Panc1 (cell line): ENCODE data around the gene JPH4. TPM values are rescaled to one million over a fixed set of nuclear protein-coding genes. Genes with fewer than 3 reads are reported as not detected.

ENCODE experiments used
- ATAC-seq: fragments of 200-7000 bp; cut with Tn5 transposase; 2 replicates; pipeline ENCODE4 v1.9.1; 2020; ENCODE audit warnings: mild to moderate bottlenecking, moderate library complexity
- BruUV-seq: library from RNA; stranded (reverse); fragments of 400-500 nt; replicated peaks from 2 replicates; lab custom pipeline; 2021; lab: Mats Ljungman, UMichigan
- CTCF ChIA-PET: fragments of 300-600 bp; sonication (Branson Sonifier 250); formaldehyde crosslinking; loops from one replicate; lab custom pipeline; 2022; ENCODE audit warnings: antibody characterized with exemption; lab: Charles Lee
- POLR2A ChIA-PET: fragments of 300-600 bp; sonication (Branson Sonifier 250); formaldehyde crosslinking; loops from one replicate; lab custom pipeline; 2022; ENCODE audit warnings: antibody characterized with exemption; lab: Charles Lee
- DNase-seq: peaks from one replicate; pipeline ENCODE4 v3.0.0-alpha.2; 2010; ENCODE audit warnings: low read depth, low spot score
- H3K27ac ChIP-seq: 2 replicates; pipeline ENCODE4 v1.5.1; 2011; ENCODE audit warnings: mild to moderate bottlenecking, low read length, inconsistent platforms
- H3K27me3 ChIP-seq: fragments of 200-500 bp; sonication (Bioruptor generic); 2 replicates; pipeline ENCODE4 v1.6.0; 2014; ENCODE audit warnings: low read length, inconsistent platforms; ENCODE audit not compliant: control insufficient read depth, insufficient read depth
- H3K36me3 ChIP-seq: fragments of 200-500 bp; sonication (Bioruptor generic); 2 replicates; pipeline ENCODE4 v1.5.1; 2014; ENCODE audit warnings: inconsistent platforms, mild to moderate bottlenecking, low read length, moderate library complexity; ENCODE audit not compliant: control insufficient read depth, insufficient read depth
- H3K4me1 ChIP-seq: 2 replicates; pipeline ENCODE4 v1.5.1; 2011; ENCODE audit warnings: inconsistent platforms, mild to moderate bottlenecking, low read length, moderate library complexity; ENCODE audit not compliant: control insufficient read depth, insufficient read depth
- H3K4me3 ChIP-seq, 2 experiments: 2 replicates each; pipeline ENCODE4 v1.5.1; 2011 to 2012; ENCODE audit warnings: low read depth in 2 of 2, low read length in 2 of 2, mild to moderate bottlenecking in 2 of 2, inconsistent platforms in 1 of 2, moderate library complexity in 1 of 2
- H3K9me3 ChIP-seq: fragments of 200-500 bp; sonication (Bioruptor generic); 2 replicates; pipeline ENCODE4 v1.5.1; 2014; ENCODE audit warnings: low read depth, mild to moderate bottlenecking, inconsistent platforms, low read length, moderate library complexity; ENCODE audit not compliant: control insufficient read depth, insufficient read depth
- POLR2AphosphoS5 ChIP-seq: IDR thresholded peaks from 2 replicates; pipeline ENCODE4 v1.6.1; 2012; ENCODE audit warnings: mild to moderate bottlenecking, low read depth, low read length, moderate library complexity
- SIN3A ChIP-seq: IDR thresholded peaks from 2 replicates; pipeline ENCODE4 v1.6.1; 2012; ENCODE audit warnings: low read depth, mild to moderate bottlenecking, low read length, moderate library complexity, borderline replicate concordance; ENCODE audit not compliant: insufficient read depth
- TCF7L2 ChIP-seq: IDR thresholded peaks from 2 replicates; pipeline ENCODE4 v1.6.1; 2011; ENCODE audit warnings: mild to moderate bottlenecking, low read depth, low read length, inconsistent platforms
- in situ Hi-C: cut with HindIII; loops from 2 replicates; pipeline ENCODE4 v1.10.0; 2016; ENCODE audit warnings: low sequenced_read_pairs, low pct_unique_long_range_greater_than_20kb
- intact Hi-C: fragments of 100-400 bp; cut with micrococcal nuclease; formaldehyde crosslinking; loops from one replicate; pipeline ENCODE4 v1.10.0; 2022; ENCODE audit not compliant: unreplicated experiment
- total RNA-seq: library from RNA; stranded (reverse); gene quantifications from one replicate; pipeline ENCODE4 v1.2.1, GENCODE V29; 2021; ENCODE audit not compliant: unreplicated experiment
- TF ChIP-seq, protein P1 (sequence below): fragments of 450-650 bp; IDR thresholded peaks from 2 replicates; pipeline ENCODE4 v1.5.1; 2017; ENCODE audit warnings: mild to moderate bottlenecking
- TF ChIP-seq, protein P2 (sequence below), 2 experiments: IDR thresholded peaks; 2 replicates each; pipeline ENCODE4 v1.6.1; 2011 to 2012; ENCODE audit warnings: low read depth in 2 of 2, control low read depth in 1 of 2, low read length in 1 of 2, mild to moderate bottlenecking in 1 of 2, moderate library complexity in 1 of 2; ENCODE audit not compliant: insufficient read depth in 1 of 2

JPH4 gene
- total RNA-seq, 1 experiment from 2014 or later = 0.05 TPM

DNA sequence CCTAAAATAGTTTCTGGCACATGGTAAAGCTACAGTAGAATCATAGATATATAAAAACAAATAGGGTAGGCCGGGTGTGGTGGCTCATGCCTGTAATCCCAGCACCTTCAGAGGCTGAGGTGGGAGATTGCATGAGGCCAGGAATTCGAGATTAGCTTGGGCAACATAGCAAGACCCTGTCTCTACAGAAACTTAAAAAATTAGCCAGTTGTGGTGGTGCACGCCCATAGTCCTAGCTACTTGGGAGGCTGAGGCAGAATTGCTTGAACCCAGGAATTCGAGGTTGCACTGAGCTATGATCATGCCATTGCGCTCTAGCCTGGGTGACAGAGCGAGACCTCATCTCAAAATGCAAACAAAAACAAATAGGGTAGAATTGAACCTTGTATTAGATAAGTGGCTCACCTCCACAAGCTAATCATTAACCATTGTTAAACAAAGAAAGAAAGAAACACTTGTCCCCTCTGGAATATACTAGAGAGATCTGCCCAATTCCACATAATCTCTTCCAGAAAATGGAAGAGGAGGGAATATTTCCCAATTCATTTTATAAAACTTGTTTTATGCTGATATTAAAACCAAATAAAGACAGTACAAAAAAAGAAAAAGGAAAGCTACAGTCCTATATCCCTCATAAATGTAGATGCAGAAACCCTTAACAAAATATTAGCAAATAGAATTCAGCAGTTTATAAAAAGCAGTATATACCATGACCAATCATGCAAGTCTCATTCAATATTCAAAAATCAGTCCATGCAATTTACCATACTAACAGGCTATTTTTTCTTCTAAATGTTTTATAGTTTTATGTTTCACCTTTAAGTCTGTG, 34.9 kb upstream of the JPH4 start:
- CTCF ChIA-PET = interaction anchor here (0.5 to 1.2 kb wide), 3 partner anchors 240 to 324 kb away, joined by 3 to 5 read pairs (median 4); no protein-coding TSS in a partner anchor
- POLR2A ChIA-PET = no interaction called here
- ATAC-seq (no peak), DNase-seq (no peak)
- H3K4me1 ChIP-seq = no peaks in the 10 kb centered on the region
- in situ Hi-C loops = no loop called here
- no peaks in the 10 kb centered on the region for H3K9me3 ChIP-seq
- H3K4me3 ChIP-seq = no peak overlapping the region
- intact Hi-C loops = no loop called here
- no TSS peak for BruUV-seq
- peaks cover 3% of the 10 kb centered on the region for H3K27me3 ChIP-seq
- no peak overlapping the region for H3K27ac ChIP-seq
- TF ChIP-seq TCF7L2 (no peak), SIN3A (no peak), POLR2AphosphoS5 (no peak)
- TF ChIP-seq, protein P1, sequence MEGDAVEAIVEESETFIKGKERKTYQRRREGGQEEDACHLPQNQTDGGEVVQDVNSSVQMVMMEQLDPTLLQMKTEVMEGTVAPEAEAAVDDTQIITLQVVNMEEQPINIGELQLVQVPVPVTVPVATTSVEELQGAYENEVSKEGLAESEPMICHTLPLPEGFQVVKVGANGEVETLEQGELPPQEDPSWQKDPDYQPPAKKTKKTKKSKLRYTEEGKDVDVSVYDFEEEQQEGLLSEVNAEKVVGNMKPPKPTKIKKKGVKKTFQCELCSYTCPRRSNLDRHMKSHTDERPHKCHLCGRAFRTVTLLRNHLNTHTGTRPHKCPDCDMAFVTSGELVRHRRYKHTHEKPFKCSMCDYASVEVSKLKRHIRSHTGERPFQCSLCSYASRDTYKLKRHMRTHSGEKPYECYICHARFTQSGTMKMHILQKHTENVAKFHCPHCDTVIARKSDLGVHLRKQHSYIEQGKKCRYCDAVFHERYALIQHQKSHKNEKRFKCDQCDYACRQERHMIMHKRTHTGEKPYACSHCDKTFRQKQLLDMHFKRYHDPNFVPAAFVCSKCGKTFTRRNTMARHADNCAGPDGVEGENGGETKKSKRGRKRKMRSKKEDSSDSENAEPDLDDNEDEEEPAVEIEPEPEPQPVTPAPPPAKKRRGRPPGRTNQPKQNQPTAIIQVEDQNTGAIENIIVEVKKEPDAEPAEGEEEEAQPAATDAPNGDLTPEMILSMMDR = no peak
- TF ChIP-seq, protein P2, sequence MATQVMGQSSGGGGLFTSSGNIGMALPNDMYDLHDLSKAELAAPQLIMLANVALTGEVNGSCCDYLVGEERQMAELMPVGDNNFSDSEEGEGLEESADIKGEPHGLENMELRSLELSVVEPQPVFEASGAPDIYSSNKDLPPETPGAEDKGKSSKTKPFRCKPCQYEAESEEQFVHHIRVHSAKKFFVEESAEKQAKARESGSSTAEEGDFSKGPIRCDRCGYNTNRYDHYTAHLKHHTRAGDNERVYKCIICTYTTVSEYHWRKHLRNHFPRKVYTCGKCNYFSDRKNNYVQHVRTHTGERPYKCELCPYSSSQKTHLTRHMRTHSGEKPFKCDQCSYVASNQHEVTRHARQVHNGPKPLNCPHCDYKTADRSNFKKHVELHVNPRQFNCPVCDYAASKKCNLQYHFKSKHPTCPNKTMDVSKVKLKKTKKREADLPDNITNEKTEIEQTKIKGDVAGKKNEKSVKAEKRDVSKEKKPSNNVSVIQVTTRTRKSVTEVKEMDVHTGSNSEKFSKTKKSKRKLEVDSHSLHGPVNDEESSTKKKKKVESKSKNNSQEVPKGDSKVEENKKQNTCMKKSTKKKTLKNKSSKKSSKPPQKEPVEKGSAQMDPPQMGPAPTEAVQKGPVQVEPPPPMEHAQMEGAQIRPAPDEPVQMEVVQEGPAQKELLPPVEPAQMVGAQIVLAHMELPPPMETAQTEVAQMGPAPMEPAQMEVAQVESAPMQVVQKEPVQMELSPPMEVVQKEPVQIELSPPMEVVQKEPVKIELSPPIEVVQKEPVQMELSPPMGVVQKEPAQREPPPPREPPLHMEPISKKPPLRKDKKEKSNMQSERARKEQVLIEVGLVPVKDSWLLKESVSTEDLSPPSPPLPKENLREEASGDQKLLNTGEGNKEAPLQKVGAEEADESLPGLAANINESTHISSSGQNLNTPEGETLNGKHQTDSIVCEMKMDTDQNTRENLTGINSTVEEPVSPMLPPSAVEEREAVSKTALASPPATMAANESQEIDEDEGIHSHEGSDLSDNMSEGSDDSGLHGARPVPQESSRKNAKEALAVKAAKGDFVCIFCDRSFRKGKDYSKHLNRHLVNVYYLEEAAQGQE (IDR thresholded peaks at IDR 0.05; ENCODE audit: insufficient read depth in 1 of 2, low read depth in 2 of 2, low read length in 1 of 2) = no peak
- no peaks in the 10 kb centered on the region for H3K36me3 ChIP-seq

DNA sequence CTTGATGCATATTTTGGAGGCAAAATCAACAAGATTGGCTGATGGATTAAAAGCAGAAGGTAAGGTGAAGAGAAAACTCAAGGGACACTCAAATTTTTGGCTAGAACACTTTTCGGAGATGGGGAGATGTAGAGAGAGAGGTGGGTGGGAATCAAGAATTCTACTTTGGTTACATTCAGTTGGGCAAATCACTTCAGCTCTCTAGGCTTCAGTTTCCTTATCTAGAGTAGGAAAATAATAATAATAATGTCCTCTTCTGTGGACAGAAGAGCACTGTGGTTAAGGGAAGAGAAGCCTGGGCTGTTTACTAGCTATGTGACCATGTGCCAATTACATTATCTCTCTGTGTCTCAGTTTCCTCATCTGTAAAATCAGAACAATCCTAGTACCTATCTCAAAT, 34.2 kb upstream of the JPH4 start:
- intact Hi-C loops (no loop called here), in situ Hi-C loops (no loop called here)
- CTCF ChIA-PET = interaction anchor here (0.5 kb wide), 2 partner anchors 240 to 325 kb away, joined by 3 to 5 read pairs; no protein-coding TSS in a partner anchor
- no peak overlapping the region for H3K27ac ChIP-seq
- no peaks in the 10 kb centered on the region for H3K36me3 ChIP-seq
- no peak for TF ChIP-seq SIN3A
- TF ChIP-seq, protein P1 = no peak
- H3K27me3 ChIP-seq = peaks cover 3% of the 10 kb centered on the region
- POLR2A ChIA-PET = no interaction called here
- no TSS peak for BruUV-seq
- no peak for DNase-seq
- H3K4me3 ChIP-seq = no peak overlapping the region
- H3K9me3 ChIP-seq = no peaks in the 10 kb centered on the region
- no peak for ATAC-seq
- no peaks in the 10 kb centered on the region for H3K4me1 ChIP-seq
